OCI-LY7 (cell line): ENCODE results near the gene H1-8. TPM values are rescaled to one million over a fixed set of nuclear protein-coding genes. Genes with fewer than 3 reads are reported as not detected.

Source experiments
- BruUV-seq: library from RNA; stranded (reverse); fragments of 400-500 nt; replicated peaks from 2 replicates; lab custom pipeline; 2021; lab: Mats Ljungman, UMichigan
- CTCF ChIA-PET: fragments of 300-600 bp; sonication (Branson Sonifier 250); formaldehyde crosslinking; loops from one replicate; lab custom pipeline; 2022; ENCODE audit warnings: antibody characterized with exemption; ENCODE audit not compliant: unreplicated experiment; lab: Charles Lee
- POLR2A ChIA-PET: fragments of 300-600 bp; sonication (Branson Sonifier 250); formaldehyde crosslinking; loops from one replicate; lab custom pipeline; 2022; ENCODE audit warnings: antibody characterized with exemption; lab: Charles Lee
- DNase-seq: peaks from one replicate; pipeline ENCODE4 v3.0.0-alpha.2; 2015; ENCODE audit warnings: low spot score
- H2AFZ ChIP-seq: fragments of 200-600 bp; sonication (generic), shearing (Covaris generic); 2 replicates; pipeline ENCODE4 v1.6.1; 2014; ENCODE audit warnings: mild to moderate bottlenecking, antibody characterized with exemption, low read length, moderate library complexity
- H3K27ac ChIP-seq: fragments of 200-600 bp; sonication (generic); 2 replicates; pipeline ENCODE4 v1.5.1; 2014; ENCODE audit warnings: mixed run types, low read depth, mild to moderate bottlenecking, moderate library complexity, low read length, inconsistent platforms; ENCODE audit not compliant: poor library complexity, severe bottlenecking
- H3K36me3 ChIP-seq: fragments of 200-600 bp; sonication (generic); 2 replicates; pipeline ENCODE4 v1.6.1; 2014; ENCODE audit warnings: mild to moderate bottlenecking, antibody characterized with exemption, low read length, moderate library complexity, mixed read lengths; ENCODE audit not compliant: insufficient read depth
- H3K4me1 ChIP-seq: fragments of 200-600 bp; sonication (generic); 2 replicates; pipeline ENCODE4 v1.5.1; 2014; ENCODE audit warnings: mild to moderate bottlenecking, low read length; ENCODE audit not compliant: insufficient read depth, poor library complexity, severe bottlenecking
- H3K4me2 ChIP-seq: fragments of 200-600 bp; sonication (generic); 2 replicates; pipeline ENCODE4 v1.6.1; 2014; ENCODE audit warnings: mild to moderate bottlenecking, low read length
- H3K4me3 ChIP-seq: fragments of 200-600 bp; sonication (generic); 2 replicates; pipeline ENCODE4 v1.5.1; 2014; ENCODE audit warnings: mild to moderate bottlenecking, low read depth, low read length; ENCODE audit not compliant: poor library complexity, severe bottlenecking
- H3K79me2 ChIP-seq: fragments of 200-600 bp; sonication (generic); 2 replicates; pipeline ENCODE4 v1.6.1; 2016; ENCODE audit warnings: low read depth, mild to moderate bottlenecking, low read length, moderate library complexity, mixed read lengths; ENCODE audit not compliant: insufficient read depth
- H3K9me2 ChIP-seq: fragments of 200-600 bp; sonication (generic); 2 replicates; pipeline ENCODE4 v1.6.1; 2016; ENCODE audit warnings: mild to moderate bottlenecking, low read length, mixed read lengths; ENCODE audit not compliant: insufficient read depth
- H3K9me3 ChIP-seq: fragments of 200-600 bp; sonication (generic); 2 replicates; pipeline ENCODE4 v1.6.1; 2014; ENCODE audit warnings: mild to moderate bottlenecking, mixed run types, low read length, mixed read lengths
- H4K20me1 ChIP-seq: fragments of 200-600 bp; sonication (generic); 2 replicates; pipeline ENCODE4 v1.6.1; 2014; ENCODE audit warnings: mild to moderate bottlenecking, antibody characterized with exemption, low read length, moderate library complexity, mixed read lengths; ENCODE audit not compliant: insufficient read depth
- CTCF ChIP-seq: fragments of 200-600 bp; sonication (generic); conservative IDR thresholded peaks from 2 replicates; pipeline ENCODE4 v1.5.1; 2014; ENCODE audit warnings: mild to moderate bottlenecking, antibody characterized with exemption, low read length, moderate library complexity, mixed read lengths
- EZH2phosphoT487 ChIP-seq: fragments of 200-600 bp; sonication (generic); IDR thresholded peaks from 2 replicates; pipeline ENCODE4 v1.6.1; 2018; ENCODE audit warnings: low read depth, borderline replicate concordance, mild to moderate bottlenecking, mixed run types, antibody characterized with exemption, low read length, moderate library complexity, mixed read lengths
- intact Hi-C: fragments of 100-400 bp; cut with micrococcal nuclease; formaldehyde crosslinking; loops from one replicate; pipeline ENCODE4 v1.10.0; 2022; ENCODE audit not compliant: unreplicated experiment
- total RNA-seq, 2 experiments: library from RNA; depleted of rRNA in 1 of 2; stranded (reverse); fragments of >200 nt in 1 of 2; shearing (Covaris generic) in 1 of 2; gene quantifications; 2 replicates each; pipeline ENCODE4 v1.2.3, GENCODE V29; 2014 to 2022

H1-8 gene
- total RNA-seq, 2 experiments from 2014 or later: not detected

GRCh38 chr3:129598000-129598381, 55.0 kb downstream of the H1-8 start:
- H3K4me3 ChIP-seq: no peak overlapping the region
- no peak for TF ChIP-seq CTCF
- TF ChIP-seq EZH2phosphoT487: no peak
- H3K36me3 ChIP-seq: no peaks in the 10 kb centered on the region
- H3K79me2 ChIP-seq: no peaks in the 10 kb centered on the region
- H3K4me2 ChIP-seq: no peak overlapping the region
- no peaks in the 10 kb centered on the region for H3K9me3 ChIP-seq
- DNase-seq: no peak
- no peak overlapping the region for H3K27ac ChIP-seq
- H4K20me1 ChIP-seq: no peaks in the 10 kb centered on the region
- H3K9me2 ChIP-seq: no peaks in the 10 kb centered on the region
- intact Hi-C loops: no loop called here
- H3K4me1 ChIP-seq: peaks cover 15% of the 10 kb centered on the region
- no TSS peak for BruUV-seq
- ChIA-PET CTCF (no interaction called here), POLR2A (interaction anchor here (0.6 kb wide), 1 partner anchor 186 kb away, joined by 3 read pairs; no protein-coding TSS in a partner anchor)
- no peak overlapping the region for H2AFZ ChIP-seq

GRCh38 chr3:129598484-129598883, 55.5 kb downstream of the H1-8 start:
- Histone ChIP-seq H3K9me3 (no peaks in the 10 kb centered on the region), H3K4me2 (no peak overlapping the region), H3K4me3 (no peak overlapping the region), H3K4me1 (peaks cover 10% of the 10 kb centered on the region), H3K79me2 (no peaks in the 10 kb centered on the region), H2AFZ (no peak overlapping the region), H3K36me3 (no peaks in the 10 kb centered on the region), H4K20me1 (no peaks in the 10 kb centered on the region), H3K27ac (no peak overlapping the region), H3K9me2 (no peaks in the 10 kb centered on the region)
- BruUV-seq: no TSS peak
- TF ChIP-seq EZH2phosphoT487 (no peak), CTCF (no peak)
- DNase-seq: no peak
- intact Hi-C loops: no loop called here
- ChIA-PET CTCF (no interaction called here), POLR2A (no interaction called here)

- no peaks in the 10 kb centered on the region for H3K9me2 ChIP-seq
- no peaks in the 10 kb centered on the region for H3K9me3 ChIP-seq
- H3K27ac ChIP-seq: no peak overlapping the region
- no peak for DNase-seq
- no peaks in the 10 kb centered on the region for H3K36me3 ChIP-seq
- no peaks in the 10 kb centered on the region for H4K20me1 ChIP-seq
- BruUV-seq: no TSS peak
- POLR2A ChIA-PET: no interaction called here
- no peaks in the 10 kb centered on the region for H3K79me2 ChIP-seq
- H2AFZ ChIP-seq: no peak overlapping the region
- intact Hi-C loops: no loop called here
- peaks cover 5% of the 10 kb centered on the region for H3K4me1 ChIP-seq
- TF ChIP-seq EZH2phosphoT487 (no peak), CTCF (no peak)
- CTCF ChIA-PET: no interaction called here
- H3K4me2 ChIP-seq: no peak overlapping the region
- no peak overlapping the region for H3K4me3 ChIP-seq
Observed at GRCh38 chr3:129599073-129599472, 56.1 kb downstream of the H1-8 start.
